ENCODE results near the gene KLK7.

The KLK7 gene

GRCh38 chr19:50949861-50950260 is 33.9 kb downstream of the KLK7 start:
- no peak for FAIRE-seq
- no peak for DNase-seq (ENCODE audit: insufficient read length, low spot score)
- TF ChIP-seq SPI1 (IDR thresholded peaks at IDR 0.05; ENCODE audit: low read depth, low read length) (no peak), PAX5 (IDR thresholded peaks at IDR 0.05; ENCODE audit: insufficient read depth, low read length, severe bottlenecking) (no peak), POU2F2 (IDR thresholded peaks at IDR 0.05; ENCODE audit: low read depth, low read length) (no peak), POLR2A (IDR thresholded peaks at IDR 0.05; ENCODE audit: low read depth, low read length) (no peak), POLR2AphosphoS5 (IDR thresholded peaks at IDR 0.05; ENCODE audit: low read depth, low read length) (no peak), TAF1 (IDR thresholded peaks at IDR 0.05; ENCODE audit: low read depth, low read length) (no peak)

- DNase-seq (ENCODE audit: insufficient read length, low spot score) (no peak), FAIRE-seq (no peak)
- TF ChIP-seq POLR2A (IDR thresholded peaks at IDR 0.05; ENCODE audit: low read depth, low read length) = no peak
- no peak for TF ChIP-seq POU2F2 (IDR thresholded peaks at IDR 0.05; ENCODE audit: low read depth, low read length)
- no peak for TF ChIP-seq TAF1 (IDR thresholded peaks at IDR 0.05; ENCODE audit: low read depth, low read length)
- no peak for TF ChIP-seq PAX5 (IDR thresholded peaks at IDR 0.05; ENCODE audit: insufficient read depth, low read length, severe bottlenecking)
- no peak for TF ChIP-seq SPI1 (IDR thresholded peaks at IDR 0.05; ENCODE audit: low read depth, low read length)
- no peak for TF ChIP-seq POLR2AphosphoS5 (IDR thresholded peaks at IDR 0.05; ENCODE audit: low read depth, low read length)
Measured at GRCh38 chr19:50947123-50947522, 36.6 kb downstream of the KLK7 start.

- DNase-seq (ENCODE audit: insufficient read length, low spot score) = no peak
- FAIRE-seq = no peak
- TF ChIP-seq POLR2AphosphoS5 (IDR thresholded peaks at IDR 0.05; ENCODE audit: low read depth, low read length) (no peak), PAX5 (IDR thresholded peaks at IDR 0.05; ENCODE audit: insufficient read depth, low read length, severe bottlenecking) (no peak), POU2F2 (IDR thresholded peaks at IDR 0.05; ENCODE audit: low read depth, low read length) (no peak), TAF1 (IDR thresholded peaks at IDR 0.05; ENCODE audit: low read depth, low read length) (no peak), POLR2A (IDR thresholded peaks at IDR 0.05; ENCODE audit: low read depth, low read length) (no peak)
Measured at GRCh38 chr19:50944795-50945194, 38.9 kb downstream of the KLK7 start.

GRCh38 chr19:50943074-50943828 is 40.5 kb downstream of the KLK7 start:
- DNase-seq (ENCODE audit: insufficient read length, low spot score) = no peak
- FAIRE-seq = no peak
- no peak for TF ChIP-seq POLR2AphosphoS5 (IDR thresholded peaks at IDR 0.05; ENCODE audit: low read depth, low read length)
- TF ChIP-seq POLR2A (IDR thresholded peaks at IDR 0.05; ENCODE audit: low read depth, low read length) = no peak
- TF ChIP-seq TAF1 (IDR thresholded peaks at IDR 0.05; ENCODE audit: low read depth, low read length) = no peak
- no peak for TF ChIP-seq PAX5 (IDR thresholded peaks at IDR 0.05; ENCODE audit: insufficient read depth, low read length, severe bottlenecking)
- TF ChIP-seq SPI1 (IDR thresholded peaks at IDR 0.05; ENCODE audit: low read depth, low read length) = no peak
- no peak for TF ChIP-seq POU2F2 (IDR thresholded peaks at IDR 0.05; ENCODE audit: low read depth, low read length)

- no peak for FAIRE-seq
- TF ChIP-seq SPI1 (IDR thresholded peaks at IDR 0.05; ENCODE audit: low read depth, low read length) = no peak
- TF ChIP-seq PAX5 (IDR thresholded peaks at IDR 0.05; ENCODE audit: insufficient read depth, low read length, severe bottlenecking) = no peak
- no peak for TF ChIP-seq POU2F2 (IDR thresholded peaks at IDR 0.05; ENCODE audit: low read depth, low read length)
- no peak for TF ChIP-seq POLR2AphosphoS5 (IDR thresholded peaks at IDR 0.05; ENCODE audit: low read depth, low read length)
- no peak for TF ChIP-seq TAF1 (IDR thresholded peaks at IDR 0.05; ENCODE audit: low read depth, low read length)
- no peak for TF ChIP-seq POLR2A (IDR thresholded peaks at IDR 0.05; ENCODE audit: low read depth, low read length)
Measured at GRCh38 chr19:50939596-50939995, 44.1 kb downstream of the KLK7 start.

GRCh38 chr19:50933640-50934039 is 50.1 kb downstream of the KLK7 start:
- no peak for TF ChIP-seq POLR2AphosphoS5 (IDR thresholded peaks at IDR 0.05; ENCODE audit: low read depth, low read length)
- TF ChIP-seq POU2F2 (IDR thresholded peaks at IDR 0.05; ENCODE audit: low read depth, low read length) = no peak
- TF ChIP-seq SPI1 (IDR thresholded peaks at IDR 0.05; ENCODE audit: low read depth, low read length) = no peak
- no peak for TF ChIP-seq POLR2A (IDR thresholded peaks at IDR 0.05; ENCODE audit: low read depth, low read length)
- TF ChIP-seq TAF1 (IDR thresholded peaks at IDR 0.05; ENCODE audit: low read depth, low read length) = no peak
- TF ChIP-seq PAX5 (IDR thresholded peaks at IDR 0.05; ENCODE audit: insufficient read depth, low read length, severe bottlenecking) = no peak
- DNase-seq (ENCODE audit: insufficient read length, low spot score) (no peak), FAIRE-seq (no peak)

More at GRCh38 chr19:50939596-50939995, 44.1 kb downstream of the KLK7 start:
- no peak for DNase-seq (ENCODE audit: insufficient read length, low spot score)

- FAIRE-seq = no peak
- DNase-seq (ENCODE audit: insufficient read length, low spot score) = no peak
- TF ChIP-seq SPI1 (IDR thresholded peaks at IDR 0.05; ENCODE audit: low read depth, low read length) (no peak), POU2F2 (IDR thresholded peaks at IDR 0.05; ENCODE audit: low read depth, low read length) (no peak), TAF1 (IDR thresholded peaks at IDR 0.05; ENCODE audit: low read depth, low read length) (no peak), POLR2AphosphoS5 (IDR thresholded peaks at IDR 0.05; ENCODE audit: low read depth, low read length) (no peak), PAX5 (IDR thresholded peaks at IDR 0.05; ENCODE audit: insufficient read depth, low read length, severe bottlenecking) (no peak), POLR2A (IDR thresholded peaks at IDR 0.05; ENCODE audit: low read depth, low read length) (no peak)
Measured at GRCh38 chr19:50932690-50933083, 51.0 kb downstream of the KLK7 start.

- DNase-seq (ENCODE audit: insufficient read length, low spot score) = no peak
- no peak for FAIRE-seq
Measured at GRCh38 chr19:50932018-50932689, 51.6 kb downstream of the KLK7 start.

GRCh38 chr19:50931023-50931422 is 52.7 kb downstream of the KLK7 start:
- FAIRE-seq = no peak
- TF ChIP-seq SPI1 (IDR thresholded peaks at IDR 0.05; ENCODE audit: low read depth, low read length) (no peak), POU2F2 (IDR thresholded peaks at IDR 0.05; ENCODE audit: low read depth, low read length) (no peak), TAF1 (IDR thresholded peaks at IDR 0.05; ENCODE audit: low read depth, low read length) (no peak), PAX5 (IDR thresholded peaks at IDR 0.05; ENCODE audit: insufficient read depth, low read length, severe bottlenecking) (no peak), POLR2A (IDR thresholded peaks at IDR 0.05; ENCODE audit: low read depth, low read length) (no peak), POLR2AphosphoS5 (IDR thresholded peaks at IDR 0.05; ENCODE audit: low read depth, low read length) (no peak)
- no peak for DNase-seq (ENCODE audit: insufficient read length, low spot score)

More at GRCh38 chr19:50932018-50932689, 51.6 kb downstream of the KLK7 start:
- no peak for TF ChIP-seq SPI1 (IDR thresholded peaks at IDR 0.05; ENCODE audit: low read depth, low read length)
- TF ChIP-seq POU2F2 (IDR thresholded peaks at IDR 0.05; ENCODE audit: low read depth, low read length) = no peak
- TF ChIP-seq TAF1 (IDR thresholded peaks at IDR 0.05; ENCODE audit: low read depth, low read length) = no peak
- no peak for TF ChIP-seq POLR2A (IDR thresholded peaks at IDR 0.05; ENCODE audit: low read depth, low read length)
- no peak for TF ChIP-seq POLR2AphosphoS5 (IDR thresholded peaks at IDR 0.05; ENCODE audit: low read depth, low read length)
- TF ChIP-seq PAX5 (IDR thresholded peaks at IDR 0.05; ENCODE audit: insufficient read depth, low read length, severe bottlenecking) = no peak
